ENCODE measurements around the gene TSPAN18. TPM values are rescaled to one million over a fixed set of nuclear protein-coding genes. Genes with fewer than 3 reads are reported as not detected.

The TSPAN18 gene
- total RNA-seq, 1 donor, result 5.8 TPM

GRCh38 chr11:44749189-44749588, 22.4 kb downstream of the TSPAN18 start:
- no peak overlapping the region for H3K27ac ChIP-seq (ENCODE audit: low read depth, low read length)
- no peak overlapping the region for H2AFZ ChIP-seq (ENCODE audit: low read length)
- H4K20me1 ChIP-seq (ENCODE audit: insufficient read depth, low read length), result no peaks in the 10 kb centered on the region
- H3K9me3 ChIP-seq (ENCODE audit: low read depth, low read length), result no peaks in the 10 kb centered on the region
- no peaks in the 10 kb centered on the region for H3K79me2 ChIP-seq (ENCODE audit: insufficient read depth, low read length)
- DNase-seq (ENCODE audit: insufficient read length, low spot score, missing footprints), result no peak
- H3K4me1 ChIP-seq (ENCODE audit: insufficient read depth, low read length), result peaks cover 21% of the 10 kb centered on the region
- H3K36me3 ChIP-seq (ENCODE audit: insufficient read depth, low read length), result no peaks in the 10 kb centered on the region
- TF ChIP-seq, protein P1, sequence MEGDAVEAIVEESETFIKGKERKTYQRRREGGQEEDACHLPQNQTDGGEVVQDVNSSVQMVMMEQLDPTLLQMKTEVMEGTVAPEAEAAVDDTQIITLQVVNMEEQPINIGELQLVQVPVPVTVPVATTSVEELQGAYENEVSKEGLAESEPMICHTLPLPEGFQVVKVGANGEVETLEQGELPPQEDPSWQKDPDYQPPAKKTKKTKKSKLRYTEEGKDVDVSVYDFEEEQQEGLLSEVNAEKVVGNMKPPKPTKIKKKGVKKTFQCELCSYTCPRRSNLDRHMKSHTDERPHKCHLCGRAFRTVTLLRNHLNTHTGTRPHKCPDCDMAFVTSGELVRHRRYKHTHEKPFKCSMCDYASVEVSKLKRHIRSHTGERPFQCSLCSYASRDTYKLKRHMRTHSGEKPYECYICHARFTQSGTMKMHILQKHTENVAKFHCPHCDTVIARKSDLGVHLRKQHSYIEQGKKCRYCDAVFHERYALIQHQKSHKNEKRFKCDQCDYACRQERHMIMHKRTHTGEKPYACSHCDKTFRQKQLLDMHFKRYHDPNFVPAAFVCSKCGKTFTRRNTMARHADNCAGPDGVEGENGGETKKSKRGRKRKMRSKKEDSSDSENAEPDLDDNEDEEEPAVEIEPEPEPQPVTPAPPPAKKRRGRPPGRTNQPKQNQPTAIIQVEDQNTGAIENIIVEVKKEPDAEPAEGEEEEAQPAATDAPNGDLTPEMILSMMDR (IDR thresholded peaks at IDR 0.05; ENCODE audit: extremely low read depth, low read depth, low read length), result no peak
- H3K27me3 ChIP-seq (ENCODE audit: insufficient read depth, low read length), result peaks cover 5% of the 10 kb centered on the region
- H3K4me3 ChIP-seq (ENCODE audit: insufficient read depth, low read length), result no peak overlapping the region
- no peak overlapping the region for H3K4me2 ChIP-seq (ENCODE audit: insufficient read depth, low read length)

GRCh38 chr11:44750551-44751465, 24.0 kb downstream of the TSPAN18 start:
- no peak overlapping the region for H3K4me2 ChIP-seq (ENCODE audit: insufficient read depth, low read length)
- H3K79me2 ChIP-seq (ENCODE audit: insufficient read depth, low read length), result no peaks in the 10 kb centered on the region
- no peak overlapping the region for H3K27ac ChIP-seq (ENCODE audit: low read depth, low read length)
- peaks cover 8% of the 10 kb centered on the region for H3K27me3 ChIP-seq (ENCODE audit: insufficient read depth, low read length)
- H3K4me3 ChIP-seq (ENCODE audit: insufficient read depth, low read length), result no peak overlapping the region
- no peak overlapping the region for H2AFZ ChIP-seq (ENCODE audit: low read length)
- no peaks in the 10 kb centered on the region for H3K36me3 ChIP-seq (ENCODE audit: insufficient read depth, low read length)
- no peaks in the 10 kb centered on the region for H3K9me3 ChIP-seq (ENCODE audit: low read depth, low read length)
- H3K4me1 ChIP-seq (ENCODE audit: insufficient read depth, low read length), result peaks cover 30% of the 10 kb centered on the region
- TF ChIP-seq, protein P1 (IDR thresholded peaks at IDR 0.05; ENCODE audit: extremely low read depth, low read depth, low read length), result no peak
- H4K20me1 ChIP-seq (ENCODE audit: insufficient read depth, low read length), result no peaks in the 10 kb centered on the region
- DNase-seq (ENCODE audit: insufficient read length, low spot score, missing footprints), result no peak

DNA sequence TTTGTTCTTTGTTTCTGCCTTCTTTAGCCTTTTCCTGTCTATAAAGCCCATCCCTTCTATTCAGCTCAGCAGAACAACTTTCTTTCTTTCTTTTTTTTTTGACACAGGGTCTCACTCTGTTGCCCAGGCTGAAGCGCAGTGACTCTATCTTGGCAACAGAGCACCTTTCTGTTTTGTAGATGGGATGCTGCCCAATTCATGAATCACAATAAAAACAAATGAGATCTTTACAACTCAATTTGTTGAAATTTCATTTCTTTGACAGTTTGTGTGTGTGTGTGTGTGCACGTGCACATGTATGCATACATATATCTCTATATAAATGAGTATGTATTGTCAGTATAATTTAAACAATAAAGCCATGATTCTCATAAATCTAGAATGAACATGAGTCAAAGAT, 25.5 kb downstream of the TSPAN18 start:
- H3K4me1 ChIP-seq (ENCODE audit: insufficient read depth, low read length), result peaks cover 30% of the 10 kb centered on the region

GRCh38 chr11:44752713-44753112, 26.0 kb downstream of the TSPAN18 start:
- Histone ChIP-seq H4K20me1 (ENCODE audit: insufficient read depth, low read length) (no peaks in the 10 kb centered on the region), H3K36me3 (ENCODE audit: insufficient read depth, low read length) (no peaks in the 10 kb centered on the region), H2AFZ (ENCODE audit: low read length) (no peak overlapping the region), H3K27ac (ENCODE audit: low read depth, low read length) (no peak overlapping the region), H3K4me2 (ENCODE audit: insufficient read depth, low read length) (no peak overlapping the region), H3K27me3 (ENCODE audit: insufficient read depth, low read length) (peaks cover 8% of the 10 kb centered on the region), H3K4me3 (ENCODE audit: insufficient read depth, low read length) (no peak overlapping the region), H3K9me3 (ENCODE audit: low read depth, low read length) (no peaks in the 10 kb centered on the region), H3K4me1 (ENCODE audit: insufficient read depth, low read length) (peaks cover 26% of the 10 kb centered on the region), H3K79me2 (ENCODE audit: insufficient read depth, low read length) (no peaks in the 10 kb centered on the region)
- DNase-seq (ENCODE audit: insufficient read length, low spot score, missing footprints), result no peak
- TF ChIP-seq, protein P1 (IDR thresholded peaks at IDR 0.05; ENCODE audit: extremely low read depth, low read depth, low read length), result no peak

More for the DNA sequence above, 25.5 kb downstream of the TSPAN18 start:
- Histone ChIP-seq H3K36me3 (ENCODE audit: insufficient read depth, low read length) (no peaks in the 10 kb centered on the region), H3K79me2 (ENCODE audit: insufficient read depth, low read length) (no peaks in the 10 kb centered on the region), H3K9me3 (ENCODE audit: low read depth, low read length) (no peaks in the 10 kb centered on the region), H3K27ac (ENCODE audit: low read depth, low read length) (no peak overlapping the region), H3K27me3 (ENCODE audit: insufficient read depth, low read length) (peaks cover 8% of the 10 kb centered on the region), H3K4me2 (ENCODE audit: insufficient read depth, low read length) (no peak overlapping the region), H4K20me1 (ENCODE audit: insufficient read depth, low read length) (no peaks in the 10 kb centered on the region), H2AFZ (ENCODE audit: low read length) (no peak overlapping the region), H3K4me3 (ENCODE audit: insufficient read depth, low read length) (no peak overlapping the region)
- TF ChIP-seq, protein P1 (IDR thresholded peaks at IDR 0.05; ENCODE audit: extremely low read depth, low read depth, low read length), result no peak
- DNase-seq (ENCODE audit: insufficient read length, low spot score, missing footprints), result no peak
